Limb (tissue), 2 donors: ENCODE results near the gene FLT1.

Experiments
- DNase-seq, 2 donors: peaks; one replicate each; pipeline ENCODE4 v3.0.0-alpha.2; 2016; ENCODE audit errors: extremely low spot score in 2 of 2

Gene FLT1

GRCh38 chr13:28324181-28324789 lies 170.6 kb downstream of the FLT1 start:
- peak; percentile 41 to 54 for DNase-seq

GRCh38 chr13:28322256-28322905 lies 172.5 kb downstream of the FLT1 start:
- no peak for DNase-seq

- DNase-seq: no peak
Measured at GRCh38 chr13:28321756-28322155, 173.2 kb downstream of the FLT1 start.

- DNase-seq: no peak
Measured at GRCh38 chr13:28320884-28321574, 173.9 kb downstream of the FLT1 start.

- DNase-seq: no peak
Measured at GRCh38 chr13:28320209-28320608, 174.7 kb downstream of the FLT1 start.

GRCh38 chr13:28319528-28319927 lies 175.4 kb downstream of the FLT1 start:
- no peak for DNase-seq

GRCh38 chr13:28318496-28318895 lies 176.4 kb downstream of the FLT1 start:
- peak; percentile 38 to 62 for DNase-seq

- no peak for DNase-seq
Measured at GRCh38 chr13:28316836-28317235, 178.1 kb downstream of the FLT1 start.

- DNase-seq: no peak
Measured at GRCh38 chr13:28316129-28316528, 178.8 kb downstream of the FLT1 start.

GRCh38 chr13:28314879-28315278 lies 180.0 kb downstream of the FLT1 start:
- DNase-seq: no peak

- no peak for DNase-seq
Measured at GRCh38 chr13:28313579-28313978, 181.3 kb downstream of the FLT1 start.

GRCh38 chr13:28306325-28306724 lies 188.6 kb downstream of the FLT1 start:
- DNase-seq: no peak

GRCh38 chr13:28301839-28302238 lies 193.1 kb downstream of the FLT1 start:
- DNase-seq: no peak

GRCh38 chr13:28299916-28300315 lies 195.0 kb downstream of the FLT1 start:
- no peak for DNase-seq

- DNase-seq: no peak
Measured at GRCh38 chr13:28297341-28297740, 197.6 kb downstream of the FLT1 start.

GRCh38 chr13:28286263-28286662 lies 208.7 kb downstream of the FLT1 start:
- no peak for DNase-seq

- no peak for DNase-seq
Measured at GRCh38 chr13:28283600-28283999, 211.3 kb downstream of the FLT1 start.

- no peak for DNase-seq
Measured at GRCh38 chr13:28282451-28282850, 212.5 kb downstream of the FLT1 start.

GRCh38 chr13:28273919-28274318 lies 221.0 kb downstream of the FLT1 start:
- DNase-seq: no peak

- no peak for DNase-seq
Measured at GRCh38 chr13:28271056-28271840, 223.7 kb downstream of the FLT1 start.

GRCh38 chr13:28268800-28269223 lies 226.1 kb downstream of the FLT1 start:
- no peak for DNase-seq

- DNase-seq: no peak
Measured at GRCh38 chr13:28267497-28267896, 227.4 kb downstream of the FLT1 start.
